Activated T-helper 1 cell treated with anti-CD3 and anti-CD28 coated beads, Interleukin-12 subunit alpha, Interleukin-12 subunit beta, Interleukin-2, Interleukin-4 antibody, amounts not matched to agents 30 ng/mL and 10 ng/mL and 1 ng/mL, durations not matched to agents 14 hours and 24 hours and 36 hours (primary cell): ENCODE results near the gene CCDC51. TPM values are rescaled to one million over a fixed set of nuclear protein-coding genes. Genes with fewer than 3 reads are reported as not detected.

Experiments
- DNase-seq: peaks from one replicate; pipeline ENCODE4 v3.0.0; 2021; ENCODE audit warnings: low spot score
- H3K27ac Mint-ChIP-seq: one replicate; pipeline ENCODE4 v1.8.0; 2021; ENCODE audit warnings: mild to moderate bottlenecking, mixed read lengths
- H3K27me3 Mint-ChIP-seq: one replicate; pipeline ENCODE4 v1.8.0; 2022; ENCODE audit warnings: mild to moderate bottlenecking, moderate library complexity, mixed read lengths; ENCODE audit not compliant: insufficient read depth
- H3K36me3 Mint-ChIP-seq: one replicate; pipeline ENCODE4 v1.8.0; 2021; ENCODE audit warnings: low read depth, mixed read lengths
- H3K4me1 Mint-ChIP-seq: one replicate; pipeline ENCODE4 v1.8.0; 2021; ENCODE audit warnings: low read depth, mixed read lengths
- H3K4me3 Mint-ChIP-seq: one replicate; pipeline ENCODE4 v1.8.0; 2021; ENCODE audit warnings: mild to moderate bottlenecking, moderate library complexity, mixed read lengths
- H3K9me3 Mint-ChIP-seq: one replicate; pipeline ENCODE4 v1.8.0; 2021; ENCODE audit warnings: mixed read lengths
- intact Hi-C: fragments of 100-400 bp; cut with micrococcal nuclease; formaldehyde crosslinking; loops from one replicate; pipeline ENCODE4 v1.15.1; 2024
- total RNA-seq: library from RNA; stranded (reverse); gene quantifications from 2 replicates; pipeline ENCODE4 v1.2.3, GENCODE V29; 2022

CCDC51 gene
- total RNA-seq, 1 donor from 2014 or later, result 26.3 TPM

- Mint-ChIP-seq H3K27ac (no peak overlapping the region), H3K36me3 (no peaks in the 10 kb centered on the region), H3K4me1 (no peaks in the 10 kb centered on the region), H3K4me3 (no peak overlapping the region), H3K27me3 (no peaks in the 10 kb centered on the region), H3K9me3 (no peaks in the 10 kb centered on the region)
- intact Hi-C loops, result no loop called here
- DNase-seq, result no peak
Observed at GRCh38 chr3:48411606-48412374, 28.1 kb downstream of the CCDC51 start.

GRCh38 chr3:48411041-48411588 lies 28.8 kb downstream of the CCDC51 start:
- no peak overlapping the region for H3K27ac Mint-ChIP-seq
- DNase-seq, result no peak
- no peaks in the 10 kb centered on the region for H3K4me1 Mint-ChIP-seq
- no peaks in the 10 kb centered on the region for H3K36me3 Mint-ChIP-seq
- no peak overlapping the region for H3K4me3 Mint-ChIP-seq
- intact Hi-C loops, result no loop called here
- H3K9me3 Mint-ChIP-seq, result no peaks in the 10 kb centered on the region
- no peaks in the 10 kb centered on the region for H3K27me3 Mint-ChIP-seq

GRCh38 chr3:48410205-48411040 lies 29.5 kb downstream of the CCDC51 start:
- no peak for DNase-seq

GRCh38 chr3:48409291-48410201 lies 30.4 kb downstream of the CCDC51 start:
- no peak for DNase-seq

More at GRCh38 chr3:48410205-48411040, 29.5 kb downstream of the CCDC51 start:
- Mint-ChIP-seq H3K27ac (no peak overlapping the region), H3K9me3 (no peaks in the 10 kb centered on the region), H3K4me1 (no peaks in the 10 kb centered on the region), H3K27me3 (no peaks in the 10 kb centered on the region), H3K4me3 (no peak overlapping the region), H3K36me3 (no peaks in the 10 kb centered on the region)
- intact Hi-C loops, result no loop called here

GRCh38 chr3:48408823-48409281 lies 31.1 kb downstream of the CCDC51 start:
- DNase-seq, result no peak
- Mint-ChIP-seq H3K9me3 (no peaks in the 10 kb centered on the region), H3K4me1 (no peaks in the 10 kb centered on the region), H3K27me3 (no peaks in the 10 kb centered on the region), H3K4me3 (no peak overlapping the region), H3K27ac (no peak overlapping the region), H3K36me3 (no peaks in the 10 kb centered on the region)
- intact Hi-C loops, result loop anchor here (10.0 kb wide), 1 partner anchor 226 kb away; the partner anchor contains the start of gene SLC26A6

More at GRCh38 chr3:48409291-48410201, 30.4 kb downstream of the CCDC51 start:
- H3K4me1 Mint-ChIP-seq, result no peaks in the 10 kb centered on the region
- H3K36me3 Mint-ChIP-seq, result no peaks in the 10 kb centered on the region
- H3K27ac Mint-ChIP-seq, result no peak overlapping the region
- no peaks in the 10 kb centered on the region for H3K9me3 Mint-ChIP-seq
- no peaks in the 10 kb centered on the region for H3K27me3 Mint-ChIP-seq
- no peak overlapping the region for H3K4me3 Mint-ChIP-seq
- intact Hi-C loops, result loop anchor here (10.0 kb wide), 1 partner anchor 225 kb away; the partner anchor contains the start of gene SLC26A6

- Mint-ChIP-seq H3K4me1 (no peaks in the 10 kb centered on the region), H3K4me3 (no peak overlapping the region), H3K27me3 (no peaks in the 10 kb centered on the region), H3K9me3 (no peaks in the 10 kb centered on the region), H3K27ac (no peak overlapping the region), H3K36me3 (no peaks in the 10 kb centered on the region)
- DNase-seq, result no peak
- intact Hi-C loops, result loop anchor here (10.0 kb wide), 1 partner anchor 227 kb away; the partner anchor contains the start of gene SLC26A6
Observed at GRCh38 chr3:48407542-48408099, 32.3 kb downstream of the CCDC51 start.

GRCh38 chr3:48406443-48407431 lies 33.2 kb downstream of the CCDC51 start:
- H3K27ac Mint-ChIP-seq, result no peak overlapping the region
- H3K4me1 Mint-ChIP-seq, result no peaks in the 10 kb centered on the region
- no peaks in the 10 kb centered on the region for H3K27me3 Mint-ChIP-seq
- H3K9me3 Mint-ChIP-seq, result no peaks in the 10 kb centered on the region
- intact Hi-C loops, result loop anchor here (10.0 kb wide), 1 partner anchor 228 kb away; the partner anchor contains the start of gene SLC26A6
- no peak overlapping the region for H3K4me3 Mint-ChIP-seq
- H3K36me3 Mint-ChIP-seq, result no peaks in the 10 kb centered on the region
- no peak for DNase-seq

- no peak for DNase-seq
- Mint-ChIP-seq H3K36me3 (no peaks in the 10 kb centered on the region), H3K27me3 (no peaks in the 10 kb centered on the region), H3K9me3 (no peaks in the 10 kb centered on the region), H3K27ac (no peak overlapping the region), H3K4me1 (no peaks in the 10 kb centered on the region), H3K4me3 (no peak overlapping the region)
- intact Hi-C loops, result loop anchor here (10.0 kb wide), 1 partner anchor 229 kb away; the partner anchor contains the start of gene SLC26A6
Observed at GRCh38 chr3:48405971-48406370, 33.9 kb downstream of the CCDC51 start.

GRCh38 chr3:48405343-48405881 lies 34.5 kb downstream of the CCDC51 start:
- no peaks in the 10 kb centered on the region for H3K4me1 Mint-ChIP-seq
- H3K9me3 Mint-ChIP-seq, result no peaks in the 10 kb centered on the region
- intact Hi-C loops, result loop anchor here (10.0 kb wide), 1 partner anchor 229 kb away; the partner anchor contains the start of gene SLC26A6
- DNase-seq, result no peak
- no peaks in the 10 kb centered on the region for H3K27me3 Mint-ChIP-seq
- no peaks in the 10 kb centered on the region for H3K36me3 Mint-ChIP-seq
- H3K27ac Mint-ChIP-seq, result no peak overlapping the region
- H3K4me3 Mint-ChIP-seq, result no peak overlapping the region

GRCh38 chr3:48404440-48405342 lies 35.2 kb downstream of the CCDC51 start:
- DNase-seq, result no peak
- no peaks in the 10 kb centered on the region for H3K27me3 Mint-ChIP-seq
- H3K9me3 Mint-ChIP-seq, result no peaks in the 10 kb centered on the region
- no peaks in the 10 kb centered on the region for H3K4me1 Mint-ChIP-seq
- intact Hi-C loops, result loop anchor here (10.0 kb wide), 1 partner anchor 230 kb away; the partner anchor contains the start of gene SLC26A6
- H3K27ac Mint-ChIP-seq, result no peak overlapping the region
- no peaks in the 10 kb centered on the region for H3K36me3 Mint-ChIP-seq
- H3K4me3 Mint-ChIP-seq, result no peak overlapping the region
